B cell (primary cell): ENCODE data around the gene RABEP1. TPM values are rescaled to one million over a fixed set of nuclear protein-coding genes. Genes with fewer than 3 reads are reported as not detected.

ENCODE experiments used
- ATAC-seq: fragments of 200-7000 bp; cut with Tn5 transposase; one replicate; pipeline ENCODE4 v1.10.0; 2021; ENCODE audit warnings: low read depth, mild to moderate bottlenecking, moderate number of reproducible peaks, moderate library complexity
- CTCF ChIA-PET: fragments of 350-600 bp; sonication (Branson Sonifier 250); formaldehyde crosslinking; loops from one replicate; lab custom pipeline; 2021; ENCODE audit warnings: antibody characterized with exemption, inconsistent platforms; lab: Charles Lee
- POLR2A ChIA-PET: fragments of 350-600 bp; sonication (Branson Sonifier 250); formaldehyde crosslinking; loops from one replicate; lab custom pipeline; 2021; ENCODE audit warnings: antibody characterized with exemption; lab: Charles Lee
- DNase-seq: peaks from one replicate; pipeline ENCODE4 v3.0.0; 2013
- H2AFZ ChIP-seq: 2 replicates; pipeline ENCODE4 v1.6.1; 2012; ENCODE audit warnings: mild to moderate bottlenecking, low read depth, low read length; ENCODE audit not compliant: insufficient read depth, poor library complexity, severe bottlenecking
- H3K27ac ChIP-seq, 2 donors: 1 replicate in 1 of 2; 2 replicates in 1 of 2; pipeline ENCODE4 v1.5.1; 2012 to 2013; ENCODE audit warnings: low read length in 2 of 2, mild to moderate bottlenecking in 2 of 2, moderate library complexity in 1 of 2
- H3K27me3 ChIP-seq, 4 experiments: fragments of 200-600 bp in 1 of 4; sonication (generic) in 1 of 4; replicated peaks in 1 of 4; 1 replicate in 2 of 4; 2 replicates in 2 of 4; pipeline versions ENCODE4 v1.6.1 to v1.7.0; 2013 to 2016; ENCODE audit warnings: low read length in 3 of 4, mild to moderate bottlenecking in 2 of 4, mixed read lengths in 1 of 4, moderate library complexity in 1 of 4; ENCODE audit not compliant: insufficient read depth in 4 of 4, control insufficient read depth in 3 of 4; ENCODE audit errors: control extremely low read depth in 1 of 4
- H3K36me3 ChIP-seq, 2 experiments: replicated peaks in 1 of 2; 1 replicate in 1 of 2; 2 replicates in 1 of 2; pipeline versions ENCODE4 v1.6.1 to v1.7.1; 2013; ENCODE audit warnings: low read length in 1 of 2; ENCODE audit not compliant: insufficient read depth in 2 of 2, control insufficient read depth in 1 of 2; ENCODE audit errors: control extremely low read depth in 1 of 2, extremely low read depth in 1 of 2
- H3K4me1 ChIP-seq, 2 donors: fragments of 200-600 bp in 1 of 2; sonication (generic) in 1 of 2; 1 replicate in 1 of 2; 2 replicates in 1 of 2; pipeline versions ENCODE4 v1.5.1 to v1.6.1; 2013 to 2017; ENCODE audit warnings: low read length in 2 of 2; ENCODE audit not compliant: control insufficient read depth in 2 of 2, insufficient read depth in 2 of 2
- H3K4me2 ChIP-seq: replicated peaks from 2 replicates; pipeline ENCODE3; 2012; ENCODE audit warnings: mild to moderate bottlenecking, low read depth, low read length; ENCODE audit not compliant: poor library complexity, severe bottlenecking
- H3K4me3 ChIP-seq, 5 experiments: fragments of 200-600 bp in 1 of 5; sonication (generic) in 1 of 5; 1 replicate in 3 of 5; 2 replicates in 2 of 5; pipeline versions ENCODE4 v1.5.1 to v1.7.0; 2011 to 2016; ENCODE audit warnings: low read length in 4 of 5, mild to moderate bottlenecking in 4 of 5, low read depth in 2 of 5, control low read depth in 1 of 5, moderate library complexity in 1 of 5; ENCODE audit not compliant: insufficient read depth in 1 of 5; ENCODE audit errors: control extremely low read depth in 1 of 5, extremely low read depth in 1 of 5
- H3K79me2 ChIP-seq: fragments of 200-600 bp; sonication (generic); one replicate; pipeline ENCODE4 v1.6.0; 2016; ENCODE audit warnings: low read length; ENCODE audit not compliant: control insufficient read depth, insufficient read depth
- H3K9ac ChIP-seq: fragments of 200-600 bp; sonication (generic); 2 replicates; pipeline ENCODE4 v1.6.1; 2017; ENCODE audit warnings: mild to moderate bottlenecking, low read length, moderate library complexity
- H3K9me3 ChIP-seq, 3 donors: one replicate each; pipeline versions ENCODE4 v1.6.1 to v1.7.1; 2013; ENCODE audit warnings: low read length in 2 of 3; ENCODE audit not compliant: control insufficient read depth in 2 of 3, insufficient read depth in 1 of 3; ENCODE audit errors: control extremely low read depth in 1 of 3
- H4K20me1 ChIP-seq: 2 replicates; pipeline ENCODE4 v1.6.0; 2012; ENCODE audit warnings: mild to moderate bottlenecking, low read length; ENCODE audit not compliant: insufficient read depth, control insufficient read depth, poor library complexity, severe bottlenecking
- H3K27ac Mint-ChIP-seq: one replicate; pipeline ENCODE4 v1.8.0; 2021; ENCODE audit warnings: mixed read lengths
- H3K27me3 Mint-ChIP-seq: one replicate; pipeline ENCODE4 v1.8.0; 2021; ENCODE audit warnings: mixed read lengths
- H3K4me1 Mint-ChIP-seq: one replicate; pipeline ENCODE4 v1.8.0; 2021; ENCODE audit warnings: mixed read lengths
- H3K4me3 Mint-ChIP-seq: one replicate; pipeline ENCODE4 v1.8.0; 2021; ENCODE audit warnings: mixed read lengths
- H3K9me3 Mint-ChIP-seq: one replicate; pipeline ENCODE4 v1.8.0; 2022; ENCODE audit warnings: mixed read lengths; ENCODE audit not compliant: insufficient read depth
- EZH2 ChIP-seq: IDR thresholded peaks from 2 replicates; pipeline ENCODE4 v1.6.1; 2012; ENCODE audit warnings: borderline replicate concordance, low read depth, mild to moderate bottlenecking, moderate library complexity, low read length; ENCODE audit not compliant: insufficient read depth, poor library complexity, severe bottlenecking
- WGBS: methylation state at CpG from one replicate; pipeline ENCODE4 v1.1.5; 2013; ENCODE audit warnings: missing lambda C conversion rate; ENCODE audit not compliant: insufficient coverage; 5-methylcytosine and 5-hydroxymethylcytosine counted together
- intact Hi-C: fragments of 100-400 bp; cut with micrococcal nuclease; formaldehyde crosslinking; loops from one replicate; pipeline ENCODE4 v1.10.0; 2022
- polyA plus RNA-seq: library from polyadenylated mRNA; depleted of rRNA; stranded (reverse); fragments of >200 nt; gene quantifications from 2 replicates; pipeline ENCODE4 v1.2.3, GENCODE V29; 2012
- total RNA-seq, 2 donors: library from RNA; stranded (reverse); fragments of 120-200 nt in 1 of 2; gene quantifications; 1 replicate in 1 of 2; 2 replicates in 1 of 2; pipeline versions ENCODE4 v1.2.3 to v1.2.4, GENCODE V29; 2013 to 2022
- TF ChIP-seq, protein P1 (sequence below): fragments of 200-600 bp; IDR thresholded peaks from one replicate; pipeline ENCODE4 v1.8.0; 2022; ENCODE audit warnings: antibody characterized with exemption, mild to moderate bottlenecking

Gene RABEP1
- total and polyA plus RNA-seq, 2 donors (not counting 1 experiment from before 2014, with no cell fraction given) = 24.2 to 86.1 TPM

GRCh38 chr17:5362162-5362811, 80.2 kb downstream of the RABEP1 start:
- POLR2A ChIA-PET = no interaction called here
- H3K4me2 ChIP-seq = no peak overlapping the region
- H3K4me1 ChIP-seq = no peaks in the 10 kb centered on the region
- no peaks in the 10 kb centered on the region for H4K20me1 ChIP-seq
- H3K27ac ChIP-seq = no peak overlapping the region
- CTCF ChIA-PET = no interaction called here
- Mint-ChIP-seq H3K4me3 (no peak overlapping the region), H3K27ac (no peak overlapping the region), H3K27me3 (no peaks in the 10 kb centered on the region), H3K9me3 (no peaks in the 10 kb centered on the region), H3K4me1 (no peaks in the 10 kb centered on the region)
- H3K9me3 ChIP-seq = no peaks in the 10 kb centered on the region
- no peak overlapping the region for H2AFZ ChIP-seq
- DNase-seq (no peak), ATAC-seq (no peak)
- TF ChIP-seq, protein P1, sequence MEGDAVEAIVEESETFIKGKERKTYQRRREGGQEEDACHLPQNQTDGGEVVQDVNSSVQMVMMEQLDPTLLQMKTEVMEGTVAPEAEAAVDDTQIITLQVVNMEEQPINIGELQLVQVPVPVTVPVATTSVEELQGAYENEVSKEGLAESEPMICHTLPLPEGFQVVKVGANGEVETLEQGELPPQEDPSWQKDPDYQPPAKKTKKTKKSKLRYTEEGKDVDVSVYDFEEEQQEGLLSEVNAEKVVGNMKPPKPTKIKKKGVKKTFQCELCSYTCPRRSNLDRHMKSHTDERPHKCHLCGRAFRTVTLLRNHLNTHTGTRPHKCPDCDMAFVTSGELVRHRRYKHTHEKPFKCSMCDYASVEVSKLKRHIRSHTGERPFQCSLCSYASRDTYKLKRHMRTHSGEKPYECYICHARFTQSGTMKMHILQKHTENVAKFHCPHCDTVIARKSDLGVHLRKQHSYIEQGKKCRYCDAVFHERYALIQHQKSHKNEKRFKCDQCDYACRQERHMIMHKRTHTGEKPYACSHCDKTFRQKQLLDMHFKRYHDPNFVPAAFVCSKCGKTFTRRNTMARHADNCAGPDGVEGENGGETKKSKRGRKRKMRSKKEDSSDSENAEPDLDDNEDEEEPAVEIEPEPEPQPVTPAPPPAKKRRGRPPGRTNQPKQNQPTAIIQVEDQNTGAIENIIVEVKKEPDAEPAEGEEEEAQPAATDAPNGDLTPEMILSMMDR = no peak
- TF ChIP-seq EZH2 = no peak
- H3K79me2 ChIP-seq = peaks cover 35% of the 10 kb centered on the region
- peaks cover 2 to 79% of the 10 kb centered on the region in 2 experiments for H3K36me3 ChIP-seq
- intact Hi-C loops = loop anchor here (10.0 kb wide), 1 partner anchor 53 kb away; the partner anchor contains the start of gene NUP88
- H3K27me3 ChIP-seq = no peaks in the 10 kb centered on the region
- WGBS = 94% methylated on average over 5 of the region's 7 CpGs
- H3K4me3 ChIP-seq = no peak overlapping the region
- H3K9ac ChIP-seq = no peak overlapping the region

DNA sequence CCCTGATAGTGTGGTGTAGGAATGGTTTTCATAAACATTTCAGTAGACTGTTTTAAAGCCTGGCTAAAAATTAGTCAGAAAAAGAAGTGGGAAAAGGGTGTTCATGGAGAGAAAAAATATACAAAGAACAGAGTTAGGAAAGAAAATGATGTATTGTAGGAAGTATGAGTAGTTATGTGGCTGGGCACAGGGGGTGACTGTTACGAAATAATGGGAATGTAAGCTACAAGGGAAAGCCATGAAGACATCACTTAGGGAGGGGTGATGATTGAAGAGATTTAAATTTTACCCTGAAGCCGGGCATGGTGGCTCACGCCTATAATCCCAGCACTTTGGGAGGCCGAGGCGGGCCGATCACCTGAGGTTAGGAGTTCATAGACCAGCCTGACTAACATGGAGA, 82.1 kb downstream of the RABEP1 start:
- WGBS = 100% methylated on average over 5 of the region's 6 CpGs
- no peak for TF ChIP-seq EZH2
- TF ChIP-seq, protein P1 = no peak
- DNase-seq (no peak), ATAC-seq (no peak)
- POLR2A ChIA-PET = no interaction called here
- no peak overlapping the region for H2AFZ ChIP-seq
- H3K27ac ChIP-seq = peak overlapping the region in 1 of 2 donors; percentile 38
- no peaks in the 10 kb centered on the region for H3K4me1 ChIP-seq
- peaks cover 24% of the 10 kb centered on the region for H3K79me2 ChIP-seq
- no peaks in the 10 kb centered on the region for H3K27me3 ChIP-seq
- Mint-ChIP-seq H3K27me3 (no peaks in the 10 kb centered on the region), H3K4me3 (no peak overlapping the region), H3K4me1 (no peaks in the 10 kb centered on the region), H3K27ac (no peak overlapping the region), H3K9me3 (no peaks in the 10 kb centered on the region)
- H3K4me2 ChIP-seq = no peak overlapping the region
- no peak overlapping the region for H3K9ac ChIP-seq
- no peak overlapping the region for H3K4me3 ChIP-seq
- intact Hi-C loops = loop anchor here (10.0 kb wide), 1 partner anchor 51 kb away; the partner anchor contains the start of gene NUP88
- no peaks in the 10 kb centered on the region for H4K20me1 ChIP-seq
- H3K9me3 ChIP-seq = no peaks in the 10 kb centered on the region
- CTCF ChIA-PET = no interaction called here
- peaks cover 4 to 83% of the 10 kb centered on the region in 2 experiments for H3K36me3 ChIP-seq
